Thymus (tissue), 11 donors: ENCODE results near the gene MOSMO. TPM values are rescaled to one million over a fixed set of nuclear protein-coding genes. Genes with fewer than 3 reads are reported as not detected.

Experiments used
- DNase-seq, 9 donors: peaks; one replicate each; pipeline ENCODE4 v3.0.0-alpha.2; 2013; ENCODE audit warnings: low spot score in 9 of 9, low read depth in 6 of 9, missing footprints in 1 of 9
- H3K27ac ChIP-seq, 2 donors: one replicate each; pipeline ENCODE4 v1.5.1; 2013; ENCODE audit warnings: control low read depth in 1 of 2, low read depth in 1 of 2, low read length in 1 of 2, mild to moderate bottlenecking in 1 of 2, moderate library complexity in 1 of 2
- H3K27me3 ChIP-seq, 2 donors: one replicate each; pipeline ENCODE4 v1.5.1; 2013; ENCODE audit warnings: low read length in 1 of 2; ENCODE audit not compliant: control insufficient read depth in 2 of 2, insufficient read depth in 1 of 2
- H3K36me3 ChIP-seq, 2 donors: one replicate each; pipeline ENCODE4 v1.5.1; 2013; ENCODE audit warnings: low read length in 1 of 2, mild to moderate bottlenecking in 1 of 2, moderate library complexity in 1 of 2; ENCODE audit not compliant: control insufficient read depth in 2 of 2, insufficient read depth in 2 of 2
- H3K4me1 ChIP-seq, 2 donors: one replicate each; pipeline ENCODE4 v1.5.1; 2013; ENCODE audit warnings: low read length in 2 of 2; ENCODE audit not compliant: control insufficient read depth in 2 of 2, insufficient read depth in 2 of 2
- H3K4me3 ChIP-seq, 2 donors: one replicate each; pipeline ENCODE4 v1.5.1; 2013; ENCODE audit warnings: low read length in 2 of 2, control low read depth in 1 of 2, mild to moderate bottlenecking in 1 of 2
- H3K9me3 ChIP-seq, 2 donors: one replicate each; pipeline ENCODE4 v1.5.1; 2013; ENCODE audit warnings: low read length in 1 of 2, mild to moderate bottlenecking in 1 of 2; ENCODE audit not compliant: control insufficient read depth in 2 of 2, insufficient read depth in 1 of 2
- WGBS: extraction: QIAGEN DNeasy Blood & Tissue Kit; methylation state at CpG from one replicate; pipeline ENCODE4 v1.1.7; 2013; 5-methylcytosine and 5-hydroxymethylcytosine counted together
- polyA plus RNA-seq: library from polyadenylated mRNA; stranded (reverse); fragments of 200-250 nt; gene quantifications from one replicate; pipeline ENCODE4 v1.2.3, GENCODE V29; 2013
- total RNA-seq: library from RNA; stranded (reverse); fragments of 120-200 nt; gene quantifications from one replicate; pipeline ENCODE4 v1.2.4, GENCODE V29; 2013
- donor health status: healthy.

Gene MOSMO
- total and polyA plus RNA-seq, 2 donors = 8.8 to 15.1 TPM

GRCh38 chr16:22007159-22007508 is 777 bp upstream of the MOSMO start:
- Histone ChIP-seq H3K36me3 (no peaks in the 10 kb centered on the region), H3K27ac (no peak overlapping the region), H3K9me3 (no peaks in the 10 kb centered on the region), H3K4me1 (peaks cover 9 to 18% of the 10 kb centered on the region in 2 donors), H3K27me3 (peaks cover 0 to 19% of the 10 kb centered on the region in 2 donors), H3K4me3 (peak overlapping the region; percentile 85 to 90)
- DNase-seq = peak in 1 of 9 donors; percentile 8
- 11% methylated on average over 8 of the region's 8 CpGs for WGBS

GRCh38 chr16:22008215-22009059 is 526 bp downstream of the MOSMO start:
- H3K27ac ChIP-seq = no peak overlapping the region
- 2% methylated on average over 65 of the region's 65 CpGs for WGBS

GRCh38 chr16:22010902-22011301 is 3.0 kb downstream of the MOSMO start:
- Histone ChIP-seq H3K4me1 (peaks cover 9 to 21% of the 10 kb centered on the region in 2 donors), H3K27ac (no peak overlapping the region), H3K27me3 (peaks cover 0 to 12% of the 10 kb centered on the region in 2 donors), H3K4me3 (no peak overlapping the region), H3K36me3 (no peaks in the 10 kb centered on the region), H3K9me3 (no peaks in the 10 kb centered on the region)
- DNase-seq = no peak
- 97% methylated on average over 5 of the region's 5 CpGs for WGBS

More at GRCh38 chr16:22008215-22009059, 526 bp downstream of the MOSMO start:
- Histone ChIP-seq H3K36me3 (no peaks in the 10 kb centered on the region), H3K9me3 (no peaks in the 10 kb centered on the region), H3K27me3 (peaks cover 0 to 19% of the 10 kb centered on the region in 2 donors), H3K4me1 (peaks cover 9 to 18% of the 10 kb centered on the region in 2 donors), H3K4me3 (peak overlapping the region; percentile 73 to 90)
- DNase-seq = peak in 1 of 9 donors; percentile 32

- Histone ChIP-seq H3K36me3 (no peaks in the 10 kb centered on the region), H3K4me3 (no peak overlapping the region), H3K4me1 (peaks cover 4 to 14% of the 10 kb centered on the region in 2 donors), H3K9me3 (no peaks in the 10 kb centered on the region), H3K27me3 (peaks cover 0 to 8% of the 10 kb centered on the region in 2 donors), H3K27ac (no peak overlapping the region)
- WGBS = 50% methylated on average over 2 of the region's 2 CpGs
- DNase-seq = no peak
Observed at GRCh38 chr16:22012241-22012640, 4.3 kb downstream of the MOSMO start.

- 98% methylated on average over 4 of the region's 4 CpGs for WGBS
- no peak overlapping the region for H3K4me3 ChIP-seq
- no peaks in the 10 kb centered on the region for H3K9me3 ChIP-seq
- DNase-seq = no peak
- H3K27me3 ChIP-seq = peaks cover 0 to 4% of the 10 kb centered on the region in 2 donors
- H3K36me3 ChIP-seq = no peaks in the 10 kb centered on the region
- H3K4me1 ChIP-seq = peaks cover 4 to 12% of the 10 kb centered on the region in 2 donors
- H3K27ac ChIP-seq = no peak overlapping the region
Observed at GRCh38 chr16:22013486-22013885, 5.6 kb downstream of the MOSMO start.

- 96% methylated on average over 2 of the region's 2 CpGs for WGBS
- Histone ChIP-seq H3K4me3 (no peak overlapping the region), H3K27me3 (no peaks in the 10 kb centered on the region), H3K4me1 (peaks cover 0 to 4% of the 10 kb centered on the region in 2 donors), H3K27ac (no peak overlapping the region), H3K9me3 (no peaks in the 10 kb centered on the region), H3K36me3 (no peaks in the 10 kb centered on the region)
- peak in 1 of 9 donors; percentile 17 for DNase-seq
Observed at GRCh38 chr16:22014271-22014873, 6.5 kb downstream of the MOSMO start.

GRCh38 chr16:22016927-22017326 is 9.0 kb downstream of the MOSMO start:
- 96% methylated on average over 4 of the region's 4 CpGs for whole genome bisulfite sequencing
- Histone ChIP-seq H3K4me1 (peaks cover 0 to 3% of the 10 kb centered on the region in 2 donors), H3K9me3 (no peaks in the 10 kb centered on the region), H3K36me3 (no peaks in the 10 kb centered on the region), H3K27ac (no peak overlapping the region), H3K27me3 (no peaks in the 10 kb centered on the region), H3K4me3 (no peak overlapping the region)
- DNase-seq = no peak

- peaks cover 0 to 3% of the 10 kb centered on the region in 2 donors for H3K4me1 ChIP-seq
- WGBS = 98% methylated on average over 1 of the region's 1 CpG
Observed at GRCh38 chr16:22018559-22018958, 10.6 kb downstream of the MOSMO start.

GRCh38 chr16:22022151-22022550 is 14.2 kb downstream of the MOSMO start:
- no peak overlapping the region for H3K27ac ChIP-seq
- no peak overlapping the region for H3K4me3 ChIP-seq
- no peak for DNase-seq
- 96% methylated on average over 5 of the region's 5 CpGs for WGBS
- H3K9me3 ChIP-seq = no peaks in the 10 kb centered on the region
- no peaks in the 10 kb centered on the region for H3K36me3 ChIP-seq
- H3K4me1 ChIP-seq = no peaks in the 10 kb centered on the region
- H3K27me3 ChIP-seq = no peaks in the 10 kb centered on the region

More at GRCh38 chr16:22018559-22018958, 10.6 kb downstream of the MOSMO start:
- H3K27ac ChIP-seq = no peak overlapping the region
- no peaks in the 10 kb centered on the region for H3K27me3 ChIP-seq
- H3K36me3 ChIP-seq = no peaks in the 10 kb centered on the region
- no peak overlapping the region for H3K4me3 ChIP-seq
- no peak for DNase-seq
- no peaks in the 10 kb centered on the region for H3K9me3 ChIP-seq
